NB4 (cell line): Measurements from ENCODE around the gene EIF2S3.

Experiments used
- MYC ChIP-seq: IDR thresholded peaks from 2 replicates; pipeline ENCODE4 v1.6.1; 2011; ENCODE audit warnings: low read depth, low read length
- TF ChIP-seq, protein P1 (sequence below): IDR thresholded peaks from one replicate; pipeline ENCODE4 v1.5.1; 2012; ENCODE audit warnings: low read depth, low read length
- TF ChIP-seq, protein P2 (sequence below): IDR thresholded peaks from 2 replicates; pipeline ENCODE4 v1.6.1; 2011; ENCODE audit warnings: low read depth, low read length

DNA sequence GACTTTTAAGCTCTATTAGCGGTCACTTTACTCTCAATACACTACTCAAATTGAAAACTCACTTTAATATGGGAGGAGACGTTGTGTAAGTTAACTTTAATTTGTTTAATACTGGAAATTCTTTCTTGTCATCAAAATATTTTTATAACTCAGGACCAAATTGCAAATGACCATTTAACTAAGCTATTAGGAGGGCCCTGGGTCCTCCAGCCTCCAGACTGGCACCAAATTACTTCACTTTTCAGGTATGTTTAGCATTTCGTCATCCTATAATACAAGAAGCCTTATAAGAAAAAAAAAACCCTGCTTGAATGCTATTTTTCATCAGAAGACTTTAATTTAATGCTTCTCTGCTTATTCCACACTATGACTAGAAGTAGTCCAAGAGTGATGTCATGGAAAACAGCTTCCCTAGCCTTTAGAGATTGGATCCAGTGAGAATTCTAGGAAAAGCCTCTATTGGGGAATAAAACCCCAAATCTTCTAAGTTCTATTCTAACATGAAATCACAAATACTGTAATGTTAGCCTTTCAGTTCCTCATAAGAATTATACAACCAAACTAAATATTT, 34.4 kb upstream of the EIF2S3 start:
- TF ChIP-seq, protein P1, sequence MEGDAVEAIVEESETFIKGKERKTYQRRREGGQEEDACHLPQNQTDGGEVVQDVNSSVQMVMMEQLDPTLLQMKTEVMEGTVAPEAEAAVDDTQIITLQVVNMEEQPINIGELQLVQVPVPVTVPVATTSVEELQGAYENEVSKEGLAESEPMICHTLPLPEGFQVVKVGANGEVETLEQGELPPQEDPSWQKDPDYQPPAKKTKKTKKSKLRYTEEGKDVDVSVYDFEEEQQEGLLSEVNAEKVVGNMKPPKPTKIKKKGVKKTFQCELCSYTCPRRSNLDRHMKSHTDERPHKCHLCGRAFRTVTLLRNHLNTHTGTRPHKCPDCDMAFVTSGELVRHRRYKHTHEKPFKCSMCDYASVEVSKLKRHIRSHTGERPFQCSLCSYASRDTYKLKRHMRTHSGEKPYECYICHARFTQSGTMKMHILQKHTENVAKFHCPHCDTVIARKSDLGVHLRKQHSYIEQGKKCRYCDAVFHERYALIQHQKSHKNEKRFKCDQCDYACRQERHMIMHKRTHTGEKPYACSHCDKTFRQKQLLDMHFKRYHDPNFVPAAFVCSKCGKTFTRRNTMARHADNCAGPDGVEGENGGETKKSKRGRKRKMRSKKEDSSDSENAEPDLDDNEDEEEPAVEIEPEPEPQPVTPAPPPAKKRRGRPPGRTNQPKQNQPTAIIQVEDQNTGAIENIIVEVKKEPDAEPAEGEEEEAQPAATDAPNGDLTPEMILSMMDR = no peak
- TF ChIP-seq, protein P2, sequence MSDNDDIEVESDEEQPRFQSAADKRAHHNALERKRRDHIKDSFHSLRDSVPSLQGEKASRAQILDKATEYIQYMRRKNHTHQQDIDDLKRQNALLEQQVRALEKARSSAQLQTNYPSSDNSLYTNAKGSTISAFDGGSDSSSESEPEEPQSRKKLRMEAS = no peak
- no peak for TF ChIP-seq MYC
